PC-3 (cell line): ENCODE results near the gene ACO2. TPM values are rescaled to one million over a fixed set of nuclear protein-coding genes. Genes with fewer than 3 reads are reported as not detected.

Experiments used
- ATAC-seq: fragments of 200-7000 bp; cut with Tn5 transposase; 2 replicates; pipeline ENCODE4 v1.9.1; 2020; ENCODE audit warnings: mild to moderate bottlenecking, moderate library complexity
- BruUV-seq: library from RNA; stranded (reverse); fragments of 400-500 nt; replicated peaks from 2 replicates; lab custom pipeline; 2021; lab: Mats Ljungman, UMichigan
- CTCF ChIA-PET: fragments of 300-600 bp; sonication (Branson Sonifier 250); formaldehyde crosslinking; loops from one replicate; lab custom pipeline; 2022; ENCODE audit warnings: antibody characterized with exemption; lab: Charles Lee
- POLR2A ChIA-PET: fragments of 300-600 bp; sonication (Branson Sonifier 250); formaldehyde crosslinking; loops from one replicate; lab custom pipeline; 2022; ENCODE audit warnings: antibody characterized with exemption; ENCODE audit not compliant: unreplicated experiment; lab: Charles Lee
- DNase-seq: peaks from one replicate; pipeline ENCODE4 v3.0.0-alpha.2; 2015
- H2AFZ ChIP-seq: fragments of 300-600 bp; sonication (generic); 2 replicates; pipeline ENCODE4 v1.6.0; 2016; ENCODE audit warnings: antibody characterized with exemption, low read length
- H3F3A ChIP-seq: fragments of 300-600 bp; sonication (generic); one replicate; pipeline ENCODE4 v1.6.0; 2017; ENCODE audit warnings: antibody characterized with exemption, low read length, control low read depth, mild to moderate bottlenecking; ENCODE audit not compliant: unreplicated experiment
- H3K27ac ChIP-seq: fragments of 300-600 bp; sonication (generic); 2 replicates; pipeline ENCODE4 v1.5.1; 2016; ENCODE audit warnings: mild to moderate bottlenecking, low read length
- H3K27me3 ChIP-seq: fragments of 300-600 bp; sonication (generic); 2 replicates; pipeline ENCODE4 v1.6.1; 2016; ENCODE audit warnings: low read length, mixed read lengths
- H3K36me3 ChIP-seq: fragments of 300-600 bp; sonication (generic); 2 replicates; pipeline ENCODE4 v1.6.1; 2016; ENCODE audit warnings: low read depth, mixed run types, low read length, mixed read lengths
- H3K4me1 ChIP-seq: fragments of 300-600 bp; sonication (generic); 2 replicates; pipeline ENCODE4 v1.5.1; 2016; ENCODE audit warnings: low read length; ENCODE audit not compliant: insufficient read depth
- H3K4me2 ChIP-seq: fragments of 300-600 bp; sonication (generic); 2 replicates; pipeline ENCODE4 v1.6.0; 2016; ENCODE audit warnings: low read length
- H3K4me3 ChIP-seq: fragments of 300-600 bp; sonication (generic); 2 replicates; pipeline ENCODE4 v1.5.1; 2016; ENCODE audit warnings: mild to moderate bottlenecking, low read length, mixed read lengths
- H3K79me2 ChIP-seq: fragments of 300-600 bp; sonication (generic); 2 replicates; pipeline ENCODE4 v1.6.1; 2017; ENCODE audit warnings: low read length, mixed read lengths
- H3K9ac ChIP-seq: fragments of 300-600 bp; sonication (generic); 2 replicates; pipeline ENCODE4 v1.6.0; 2016; ENCODE audit warnings: mild to moderate bottlenecking, low read length
- H3K9me2 ChIP-seq: fragments of 300-600 bp; sonication (generic); replicated peaks from 2 replicates; pipeline ENCODE4 v1.6.1; 2016; ENCODE audit warnings: mixed run types, low read length, mixed read lengths
- H3K9me3 ChIP-seq: fragments of 300-600 bp; sonication (generic); 2 replicates; pipeline ENCODE4 v1.6.1; 2016; ENCODE audit warnings: low read length, mixed read lengths
- H4K20me1 ChIP-seq: fragments of 300-600 bp; sonication (generic); 2 replicates; pipeline ENCODE4 v1.6.1; 2016; ENCODE audit warnings: low read length, mixed read lengths
- EZH2 ChIP-seq: fragments of 300-600 bp; sonication (generic); IDR thresholded peaks from one replicate; pipeline ENCODE4 v1.6.1; 2017; ENCODE audit warnings: antibody characterized with exemption, mild to moderate bottlenecking, low read length; ENCODE audit not compliant: unreplicated experiment
- EZH2phosphoT487 ChIP-seq: fragments of 300-600 bp; sonication (generic); IDR thresholded peaks from 2 replicates; pipeline ENCODE4 v1.6.1; 2018; ENCODE audit warnings: mild to moderate bottlenecking, antibody characterized with exemption, low read length, borderline replicate concordance
- intact Hi-C: fragments of 100-400 bp; cut with micrococcal nuclease; formaldehyde crosslinking; loops from 2 replicates; pipeline ENCODE4 v1.9.0; 2023
- total RNA-seq: library from RNA; depleted of rRNA; stranded (reverse); fragments of >200 nt; gene quantifications from 2 replicates; pipeline ENCODE4 v1.2.3, GENCODE V29; 2014
- TF ChIP-seq, protein P1 (sequence below): fragments of 300-600 bp; sonication (generic); conservative IDR thresholded peaks from 2 replicates; pipeline ENCODE4 v1.5.1; 2017; ENCODE audit warnings: antibody characterized with exemption, low read depth, mild to moderate bottlenecking, low read length

Gene ACO2
- total RNA-seq, 1 experiment from 2014 or later, result 130 TPM

DNA sequence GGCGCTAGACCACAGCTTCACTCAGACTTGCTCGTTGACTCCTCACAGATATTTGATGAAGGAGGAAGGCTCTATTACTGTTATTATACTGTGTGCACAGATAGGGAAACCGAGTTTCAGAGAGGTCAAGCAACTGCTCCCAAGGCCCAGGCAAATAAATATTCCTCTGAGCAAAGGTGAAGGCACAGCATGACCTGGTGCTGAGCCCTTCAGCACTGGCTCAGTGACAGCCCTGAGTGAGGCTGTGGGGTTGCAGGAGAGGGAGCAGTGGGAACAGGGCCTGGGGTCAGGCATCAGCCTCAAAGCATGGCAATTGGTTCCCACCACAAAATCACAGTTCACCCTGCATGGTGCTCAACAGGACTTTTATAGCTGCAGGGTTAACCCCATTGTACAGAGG is 68.3 kb downstream of the ACO2 start:
- no peak overlapping the region for H3K4me2 ChIP-seq
- POLR2A ChIA-PET, result no interaction called here
- no peak for DNase-seq
- ATAC-seq, result no peak
- no peaks in the 10 kb centered on the region for H3K27me3 ChIP-seq
- BruUV-seq, result no TSS peak
- no peak for TF ChIP-seq EZH2phosphoT487
- H3F3A ChIP-seq, result no peaks in the 10 kb centered on the region
- H3K9me2 ChIP-seq, result no peaks in the 10 kb centered on the region
- intact Hi-C loops, result no loop called here
- peaks cover 9% of the 10 kb centered on the region; the same call in 1 of the 2 replicates for H3K36me3 ChIP-seq
- H3K9ac ChIP-seq, result no peak overlapping the region
- no peaks in the 10 kb centered on the region for H3K4me1 ChIP-seq
- CTCF ChIA-PET, result no interaction called here
- no peaks in the 10 kb centered on the region for H3K9me3 ChIP-seq
- H3K79me2 ChIP-seq, result peaks cover 42% of the 10 kb centered on the region
- no peak overlapping the region for H2AFZ ChIP-seq
- H4K20me1 ChIP-seq, result peaks cover 9% of the 10 kb centered on the region
- H3K27ac ChIP-seq, result no peak overlapping the region
- no peak overlapping the region for H3K4me3 ChIP-seq

DNA sequence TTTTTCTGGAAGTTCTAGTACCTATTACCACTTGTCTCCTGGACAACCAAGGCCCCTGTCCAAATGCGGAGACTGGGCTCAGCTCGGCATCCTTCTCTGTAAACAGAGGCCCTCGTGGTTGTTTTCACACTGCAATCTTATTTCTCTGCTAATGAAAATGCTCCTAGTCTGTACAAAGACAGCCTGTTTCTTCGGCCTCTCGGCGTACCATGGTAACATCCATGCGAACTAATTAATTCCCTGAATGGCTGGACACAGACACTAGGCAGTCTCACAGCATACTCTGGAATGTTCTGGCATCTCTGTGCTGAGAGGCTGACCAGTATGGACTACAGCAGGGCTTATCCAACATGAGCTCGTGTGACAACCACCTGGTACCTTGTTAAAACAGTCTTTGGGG is 69.7 kb downstream of the ACO2 start:
- H3K27ac ChIP-seq, result no peak overlapping the region
- no peaks in the 10 kb centered on the region for H3K9me2 ChIP-seq
- CTCF ChIA-PET, result no interaction called here
- ATAC-seq (no peak), DNase-seq (no peak)
- H3K9ac ChIP-seq, result no peak overlapping the region
- no peaks in the 10 kb centered on the region for H3K9me3 ChIP-seq
- H3K4me1 ChIP-seq, result no peaks in the 10 kb centered on the region
- intact Hi-C loops, result no loop called here
- no peak overlapping the region for H3K4me2 ChIP-seq
- H2AFZ ChIP-seq, result no peak overlapping the region
- peaks cover 51% of the 10 kb centered on the region for H3K79me2 ChIP-seq
- 0 out of 2 replicates have a peak, but pooled peaks cover 3% of the 10 kb centered on the region for H3K36me3 ChIP-seq
- H3F3A ChIP-seq, result no peaks in the 10 kb centered on the region
- no TSS peak for BruUV-seq
- POLR2A ChIA-PET, result no interaction called here
- H3K4me3 ChIP-seq, result no peak overlapping the region
- peaks cover 20% of the 10 kb centered on the region for H4K20me1 ChIP-seq
- TF ChIP-seq EZH2phosphoT487 (no peak), EZH2 (no peak)
- TF ChIP-seq, protein P1, sequence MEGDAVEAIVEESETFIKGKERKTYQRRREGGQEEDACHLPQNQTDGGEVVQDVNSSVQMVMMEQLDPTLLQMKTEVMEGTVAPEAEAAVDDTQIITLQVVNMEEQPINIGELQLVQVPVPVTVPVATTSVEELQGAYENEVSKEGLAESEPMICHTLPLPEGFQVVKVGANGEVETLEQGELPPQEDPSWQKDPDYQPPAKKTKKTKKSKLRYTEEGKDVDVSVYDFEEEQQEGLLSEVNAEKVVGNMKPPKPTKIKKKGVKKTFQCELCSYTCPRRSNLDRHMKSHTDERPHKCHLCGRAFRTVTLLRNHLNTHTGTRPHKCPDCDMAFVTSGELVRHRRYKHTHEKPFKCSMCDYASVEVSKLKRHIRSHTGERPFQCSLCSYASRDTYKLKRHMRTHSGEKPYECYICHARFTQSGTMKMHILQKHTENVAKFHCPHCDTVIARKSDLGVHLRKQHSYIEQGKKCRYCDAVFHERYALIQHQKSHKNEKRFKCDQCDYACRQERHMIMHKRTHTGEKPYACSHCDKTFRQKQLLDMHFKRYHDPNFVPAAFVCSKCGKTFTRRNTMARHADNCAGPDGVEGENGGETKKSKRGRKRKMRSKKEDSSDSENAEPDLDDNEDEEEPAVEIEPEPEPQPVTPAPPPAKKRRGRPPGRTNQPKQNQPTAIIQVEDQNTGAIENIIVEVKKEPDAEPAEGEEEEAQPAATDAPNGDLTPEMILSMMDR, result no peak
- no peaks in the 10 kb centered on the region for H3K27me3 ChIP-seq

DNA sequence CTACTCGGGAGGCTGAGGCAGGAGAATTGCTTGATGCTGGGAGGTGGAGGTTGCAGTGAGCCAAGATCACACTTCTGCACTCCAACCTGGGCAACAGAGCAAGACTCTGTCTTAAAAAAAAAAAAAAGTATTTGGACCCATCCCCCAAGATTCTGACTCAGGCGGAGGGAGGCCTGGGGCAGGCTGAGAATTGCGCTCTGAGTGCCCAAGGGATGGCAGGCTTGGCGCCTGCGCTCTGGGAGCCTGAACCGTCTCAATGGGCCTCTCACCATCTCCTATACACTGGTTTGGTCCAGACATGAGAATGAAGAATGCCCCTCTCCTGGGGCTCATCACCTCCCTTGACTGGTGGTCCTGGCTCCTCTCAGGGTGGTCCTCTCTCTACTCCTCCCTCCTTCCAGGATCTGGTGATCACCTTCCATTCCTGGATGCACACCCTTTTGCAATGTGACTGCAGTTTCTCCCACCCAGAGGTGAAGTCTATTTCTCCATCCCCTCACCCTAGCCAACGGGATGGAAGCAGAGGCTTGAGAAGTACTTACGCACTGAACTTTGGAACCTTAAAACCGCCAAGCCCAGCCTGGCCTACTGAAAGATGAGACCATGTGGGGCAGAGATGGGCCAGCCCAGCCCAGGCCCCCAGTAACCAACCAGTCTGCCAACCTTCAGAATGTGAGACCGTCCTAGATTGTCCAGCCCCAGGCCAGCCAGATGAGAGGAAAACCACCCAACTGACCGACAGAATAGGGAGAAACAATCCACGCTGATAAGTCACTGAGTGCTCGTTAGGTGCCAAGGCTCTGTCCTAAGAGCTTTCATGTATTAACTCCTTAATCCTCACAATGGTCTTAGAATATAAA is 70.5 kb downstream of the ACO2 start:
- Histone ChIP-seq H3K9me3 (no peaks in the 10 kb centered on the region), H3K36me3 (0 out of 2 replicates have a peak, but pooled peaks cover 3% of the 10 kb centered on the region), H3K9ac (no peak overlapping the region), H3K79me2 (peaks cover 58% of the 10 kb centered on the region), H2AFZ (no peak overlapping the region), H3F3A (no peaks in the 10 kb centered on the region), H3K4me2 (no peak overlapping the region), H3K27ac (no peak overlapping the region), H3K4me3 (no peak overlapping the region), H3K27me3 (no peaks in the 10 kb centered on the region), H3K4me1 (no peaks in the 10 kb centered on the region), H3K9me2 (no peaks in the 10 kb centered on the region), H4K20me1 (peaks cover 20% of the 10 kb centered on the region)
- ChIA-PET POLR2A (no interaction called here), CTCF (no interaction called here)
- intact Hi-C loops, result no loop called here
- no peak for TF ChIP-seq EZH2
- BruUV-seq, result no TSS peak
- DNase-seq (no peak), ATAC-seq (no peak)
